A549 (cell line): ENCODE data around the gene GPR146. TPM values are rescaled to one million over a fixed set of nuclear protein-coding genes. Genes with fewer than 3 reads are reported as not detected.

Experiments
- ATAC-seq, 2 experiments: fragments of 200-7000 bp in 1 of 2; fragments of >200 bp in 1 of 2; cut with Nextera tagmentation in 1 of 2; cut with Tn5 transposase in 1 of 2; 3 replicates each; pipeline versions ENCODE4 v1.8.0 to v1.9.1; 2018 to 2020; ENCODE audit warnings: mild to moderate bottlenecking in 1 of 2, moderate library complexity in 1 of 2
- CTCF ChIA-PET: fragments of 300-600 bp; sonication (Branson Sonifier 250); formaldehyde crosslinking; extraction: SDS; loops from one replicate; lab custom pipeline; 2021; ENCODE audit warnings: antibody characterized with exemption, inconsistent platforms; lab: Yijun Ruan, JAX
- POLR2A ChIA-PET: fragments of 350-600 bp; formaldehyde crosslinking; extraction: SDS; loops from one replicate; lab custom pipeline; 2021; ENCODE audit warnings: antibody characterized with exemption, inconsistent platforms; lab: Yijun Ruan, JAX
- DNase-seq, 2 experiments: peaks; one replicate each; pipeline versions ENCODE4 v3.0.0 to v3.0.0-alpha.2; 2011 to 2016; ENCODE audit warnings: low read depth in 1 of 2, low spot score in 1 of 2
- FAIRE-seq: peaks from 2 replicates; lab custom pipeline; 2011; peaks lifted over from hg19 to GRCh38; lab: Jason Lieb, UNC
- H3K27ac ChIP-seq, 2 experiments: fragments of >200 bp; sonication (Bioruptor Twin); formaldehyde crosslinking; 3 replicates each; pipeline ENCODE4 v1.5.1; 2016 to 2017
- H3K4me1 ChIP-seq: fragments of >200 bp; sonication (Bioruptor Twin); formaldehyde crosslinking; 3 replicates; pipeline ENCODE4 v1.6.1; 2016
- H3K4me2 ChIP-seq: fragments of >200 bp; sonication (Bioruptor Twin); formaldehyde crosslinking; 3 replicates; pipeline ENCODE4 v1.6.1; 2016
- H3K4me3 ChIP-seq: fragments of >200 bp; sonication (Bioruptor Twin); formaldehyde crosslinking; 3 replicates; pipeline ENCODE4 v1.5.1; 2016
- H3K9me3 ChIP-seq: fragments of >200 bp; sonication (Bioruptor Twin); formaldehyde crosslinking; 3 replicates; pipeline ENCODE4 v1.6.1; 2016
- ATOH8 ChIP-seq: fragments of 250-450 bp; sonication (Bioruptor Pico); IDR thresholded peaks from 2 replicates; pipeline ENCODE4 v1.5.0; 2020; ENCODE audit warnings: low read depth, mild to moderate bottlenecking, moderate library complexity
- CBX2 ChIP-seq: fragments of 200-600 bp; sonication (generic); IDR thresholded peaks from 2 replicates; pipeline ENCODE4 v1.6.1; 2016; ENCODE audit warnings: low read depth, mild to moderate bottlenecking, borderline replicate concordance
- CBX8 ChIP-seq: fragments of 200-600 bp; sonication (generic); IDR thresholded peaks from 2 replicates; pipeline ENCODE4 v1.6.1; 2016
- CHD2 ChIP-seq: fragments of 150-350 bp; IDR thresholded peaks from 2 replicates; pipeline ENCODE4 v1.6.1; 2014; ENCODE audit warnings: low read length; ENCODE audit not compliant: partially characterized antibody
- CHD4 ChIP-seq: fragments of 200-600 bp; sonication (generic); IDR thresholded peaks from 2 replicates; pipeline ENCODE4 v1.6.1; 2016; ENCODE audit warnings: antibody characterized with exemption, mild to moderate bottlenecking, borderline replicate concordance
- FOSL2 ChIP-seq, 2 experiments: fragments of 450-650 bp in 1 of 2; fragments of >200 bp in 1 of 2; sonication (Bioruptor Twin) in 1 of 2; formaldehyde crosslinking; IDR thresholded peaks; 2 replicates each; pipeline versions ENCODE4 v1.5.0 to v1.6.1; 2016 to 2020; ENCODE audit warnings: mild to moderate bottlenecking in 1 of 2, moderate library complexity in 1 of 2
- HDAC2 ChIP-seq: fragments of 200-600 bp; sonication (generic); IDR thresholded peaks from 2 replicates; pipeline ENCODE4 v1.6.1; 2016
- HOXB13 ChIP-seq: fragments of 250-450 bp; sonication (Bioruptor Pico); IDR thresholded peaks from 2 replicates; pipeline ENCODE4 v1.5.0; 2020; ENCODE audit warnings: low read depth, mild to moderate bottlenecking, moderate library complexity
- HOXB5 ChIP-seq: fragments of 250-450 bp; sonication (Bioruptor Pico); IDR thresholded peaks from 2 replicates; pipeline ENCODE4 v1.5.0; 2020; ENCODE audit warnings: mild to moderate bottlenecking, moderate library complexity
- JUNB ChIP-seq: fragments of >200 bp; sonication (Bioruptor Twin); formaldehyde crosslinking; IDR thresholded peaks from 2 replicates; pipeline ENCODE4 v1.6.1; 2016
- MAFK ChIP-seq: fragments of 450-650 bp; IDR thresholded peaks from 2 replicates; pipeline ENCODE4 v1.6.1; 2014; ENCODE audit not compliant: partially characterized antibody
- MAX ChIP-seq: IDR thresholded peaks from 2 replicates; pipeline ENCODE4 v1.6.1; 2012
- NFE2L2 ChIP-seq: fragments of 150-350 bp; conservative IDR thresholded peaks from 2 replicates; pipeline ENCODE4 v1.6.1; 2014; ENCODE audit warnings: low read length
- PHF8 ChIP-seq: fragments of 200-600 bp; sonication (generic); IDR thresholded peaks from 2 replicates; pipeline ENCODE4 v1.6.1; 2016; ENCODE audit warnings: low read depth, mild to moderate bottlenecking, antibody characterized with exemption, moderate library complexity, borderline replicate concordance
- POLR2AphosphoS2 ChIP-seq: conservative IDR thresholded peaks from 2 replicates; pipeline ENCODE4 v1.6.1; 2012; ENCODE audit warnings: low read length, improper control_type of control experiment, inconsistent platforms
- RARB ChIP-seq: fragments of 250-450 bp; sonication (Bioruptor Pico); IDR thresholded peaks from 2 replicates; pipeline ENCODE4 v1.8.0; 2021; ENCODE audit warnings: mild to moderate bottlenecking, moderate library complexity
- REST ChIP-seq: fragments of 200-600 bp; sonication (generic); IDR thresholded peaks from 2 replicates; pipeline ENCODE4 v1.6.1; 2016; ENCODE audit warnings: antibody characterized with exemption, mild to moderate bottlenecking, moderate library complexity
- TP53 ChIP-seq: fragments of 250-450 bp; sonication (Bioruptor Pico); IDR thresholded peaks from 2 replicates; pipeline ENCODE4 v1.5.0; 2021; ENCODE audit warnings: mild to moderate bottlenecking, moderate library complexity
- ZC3H11A ChIP-seq: fragments of 450-650 bp; IDR thresholded peaks from 2 replicates; pipeline ENCODE4 v1.6.1; 2014; ENCODE audit warnings: antibody characterized with exemption, mild to moderate bottlenecking
- ZFP36 ChIP-seq: fragments of 450-650 bp; IDR thresholded peaks from 2 replicates; pipeline ENCODE4 v1.6.1; 2014; ENCODE audit warnings: borderline replicate concordance; ENCODE audit not compliant: partially characterized antibody
- WGBS: methylation state at CpG from one replicate; pipeline ENCODE4 v1.1.6; 2017; ENCODE audit errors: missing lambda C conversion rate; 5-methylcytosine and 5-hydroxymethylcytosine counted together
- polyA plus RNA-seq, 4 experiments: library from polyadenylated mRNA; depleted of rRNA in 3 of 4; stranded (reverse); fragments of >200 nt; fragmentation: RNase III in 1 of 4; extraction: RNeasy Plus Mini Kit Qiagen cat#74134 plus additional on column Dnase treatment in 1 of 4; gene quantifications; 2 replicates in 3 of 4; 3 replicates in 1 of 4; pipeline ENCODE4 v1.2.3, GENCODE V29; 2011 to 2017

GPR146 gene
- polyA plus RNA-seq, 2 of the 4 experiments (the other 2 are of a cell fraction), result 0.50 to 0.75 TPM

- CTCF ChIA-PET, result interaction anchor here (0.8 to 3.5 kb wide), 4 partner anchors 19 to 74 kb away, joined by 3 to 27 read pairs (median 4); no protein-coding TSS in a partner anchor
- H3K4me1 ChIP-seq, result no peaks in the 10 kb centered on the region
- ATAC-seq (peak in 1 of 2 experiments; percentile 10; a peak in 2 of 6 replicates), DNase-seq (no peak), FAIRE-seq (no peak)
- H3K4me2 ChIP-seq, result no peak overlapping the region
- POLR2A ChIA-PET, result no interaction called here
- no peaks in the 10 kb centered on the region for H3K9me3 ChIP-seq
- H3K27ac ChIP-seq, result no peak overlapping the region
- TF ChIP-seq ZC3H11A (no peak), FOSL2 (IDR thresholded peaks at IDR 0.05) (no peak), FOSL2 (CRISPR knock-in tag; IDR thresholded peaks at IDR 0.05) (no peak), REST (no peak), HOXB13 (CRISPR knock-in tag) (no peak), PHF8 (no peak), CHD4 (no peak), NFE2L2 (no peak), HOXB5 (CRISPR knock-in tag) (no peak)
- WGBS, result 92% methylated on average over 25 of the region's 32 CpGs
- no peak overlapping the region for H3K4me3 ChIP-seq
Measured at GRCh38 chr7:1012004-1012715, 32.2 kb upstream of the GPR146 start.

GRCh38 chr7:1012716-1013095, 31.6 kb upstream of the GPR146 start:
- POLR2A ChIA-PET, result no interaction called here
- H3K9me3 ChIP-seq, result no peaks in the 10 kb centered on the region
- FAIRE-seq, result no peak
- WGBS, result 94% methylated on average over 22 of the region's 30 CpGs
- TF ChIP-seq JUNB (no peak), HDAC2 (no peak), MAFK (no peak), MAX (no peak), CHD2 (no peak), ZFP36 (no peak)
- no peak overlapping the region for H3K27ac ChIP-seq
- no peak overlapping the region for H3K4me3 ChIP-seq
- H3K4me1 ChIP-seq, result no peaks in the 10 kb centered on the region
- DNase-seq, result no peak
- CTCF ChIA-PET, result interaction anchor here (0.8 to 3.5 kb wide), 5 partner anchors 20 to 73 kb away, joined by 3 to 27 read pairs (median 6); no protein-coding TSS in a partner anchor
- ATAC-seq, result no peak; a peak in 1 of 6 replicates
- H3K4me2 ChIP-seq, result no peak overlapping the region

- FAIRE-seq (no peak), ATAC-seq (no peak), DNase-seq (no peak)
- Histone ChIP-seq H3K4me2 (no peak overlapping the region), H3K4me3 (no peak overlapping the region), H3K9me3 (no peaks in the 10 kb centered on the region), H3K4me1 (no peaks in the 10 kb centered on the region), H3K27ac (no peak overlapping the region)
- ChIA-PET CTCF (interaction anchor here (1.3 to 3.5 kb wide), 3 partner anchors 21 to 52 kb away, joined by 4 to 27 read pairs (median 6); no protein-coding TSS in a partner anchor), POLR2A (no interaction called here)
- no peak for TF ChIP-seq POLR2AphosphoS2
- TF ChIP-seq TP53, result no peak
- TF ChIP-seq CBX8, result no peak
- TF ChIP-seq RARB, result no peak
- no peak for TF ChIP-seq CHD2
- no peak for TF ChIP-seq ATOH8
- no peak for TF ChIP-seq CBX2
- WGBS, result 85% methylated on average over 11 of the region's 11 CpGs
Measured at GRCh38 chr7:1013581-1013980, 30.8 kb upstream of the GPR146 start.
